ENCODE data around the gene DLL1. TPM values are rescaled to one million over a fixed set of nuclear protein-coding genes. Genes with fewer than 3 reads are reported as not detected.

DLL1 gene
- total RNA-seq, 1 donor from 2014 or later, result 14.6 TPM

DNA sequence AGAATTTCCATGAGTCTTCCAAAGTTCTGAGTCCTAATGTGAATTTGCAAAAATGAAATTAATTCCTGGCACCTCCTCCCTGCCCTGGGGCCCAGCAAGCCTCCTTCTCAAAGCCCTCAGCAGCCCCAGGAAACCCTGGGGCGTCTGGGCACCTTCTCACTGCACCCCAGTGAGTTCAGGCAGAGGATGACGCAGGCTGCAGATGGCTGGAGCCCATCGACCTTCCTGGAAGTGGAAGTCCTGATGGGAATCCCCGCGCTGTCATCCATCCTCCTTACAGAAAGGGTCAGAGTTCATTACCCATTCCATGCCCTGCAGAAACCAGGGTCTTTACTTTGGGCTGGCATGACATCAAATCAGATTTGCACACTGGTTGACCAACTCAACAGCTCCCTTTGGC lies 31.6 kb downstream of the DLL1 start:
- Histone ChIP-seq H3K36me3 (no peaks in the 10 kb centered on the region), H3K27ac (no peak overlapping the region), H3K27me3 (peaks cover 6% of the 10 kb centered on the region), H3K9me3 (no peaks in the 10 kb centered on the region), H3K4me1 (no peaks in the 10 kb centered on the region), H3K4me3 (no peak overlapping the region)
- TF ChIP-seq, protein P1, sequence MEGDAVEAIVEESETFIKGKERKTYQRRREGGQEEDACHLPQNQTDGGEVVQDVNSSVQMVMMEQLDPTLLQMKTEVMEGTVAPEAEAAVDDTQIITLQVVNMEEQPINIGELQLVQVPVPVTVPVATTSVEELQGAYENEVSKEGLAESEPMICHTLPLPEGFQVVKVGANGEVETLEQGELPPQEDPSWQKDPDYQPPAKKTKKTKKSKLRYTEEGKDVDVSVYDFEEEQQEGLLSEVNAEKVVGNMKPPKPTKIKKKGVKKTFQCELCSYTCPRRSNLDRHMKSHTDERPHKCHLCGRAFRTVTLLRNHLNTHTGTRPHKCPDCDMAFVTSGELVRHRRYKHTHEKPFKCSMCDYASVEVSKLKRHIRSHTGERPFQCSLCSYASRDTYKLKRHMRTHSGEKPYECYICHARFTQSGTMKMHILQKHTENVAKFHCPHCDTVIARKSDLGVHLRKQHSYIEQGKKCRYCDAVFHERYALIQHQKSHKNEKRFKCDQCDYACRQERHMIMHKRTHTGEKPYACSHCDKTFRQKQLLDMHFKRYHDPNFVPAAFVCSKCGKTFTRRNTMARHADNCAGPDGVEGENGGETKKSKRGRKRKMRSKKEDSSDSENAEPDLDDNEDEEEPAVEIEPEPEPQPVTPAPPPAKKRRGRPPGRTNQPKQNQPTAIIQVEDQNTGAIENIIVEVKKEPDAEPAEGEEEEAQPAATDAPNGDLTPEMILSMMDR (IDR thresholded peaks at IDR 0.05), result no peak
- intact Hi-C loops (cut with DNase I), result no loop called here
- DNase-seq (no peak), ATAC-seq (no peak)

DNA sequence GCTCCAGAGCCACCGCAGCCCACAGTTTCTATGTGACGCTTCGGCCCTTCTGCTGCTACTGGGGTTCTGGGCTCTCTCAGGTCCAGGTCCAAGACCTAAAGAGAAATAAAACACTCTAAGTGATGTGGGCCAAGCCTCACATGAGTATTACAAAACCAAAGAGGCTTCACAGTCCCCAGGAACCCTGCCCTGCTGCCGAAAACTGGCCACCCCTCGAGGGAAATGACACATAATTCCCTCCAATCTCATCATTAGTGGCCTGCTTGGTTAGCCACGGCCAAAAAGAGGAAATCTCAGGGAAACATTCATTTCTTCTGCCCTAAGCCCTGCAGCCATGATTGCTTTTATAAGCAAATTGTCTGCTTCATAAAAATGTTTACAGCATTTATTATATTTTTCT lies 32.5 kb downstream of the DLL1 start:
- Histone ChIP-seq H3K36me3 (no peaks in the 10 kb centered on the region), H3K27me3 (peaks cover 6% of the 10 kb centered on the region), H3K9me3 (no peaks in the 10 kb centered on the region), H3K27ac (no peak overlapping the region), H3K4me1 (no peaks in the 10 kb centered on the region), H3K4me3 (no peak overlapping the region)
- intact Hi-C loops (cut with DNase I), result no loop called here
- TF ChIP-seq, protein P1 (IDR thresholded peaks at IDR 0.05), result no peak
- ATAC-seq, result no peak
- DNase-seq, result no peak

DNA sequence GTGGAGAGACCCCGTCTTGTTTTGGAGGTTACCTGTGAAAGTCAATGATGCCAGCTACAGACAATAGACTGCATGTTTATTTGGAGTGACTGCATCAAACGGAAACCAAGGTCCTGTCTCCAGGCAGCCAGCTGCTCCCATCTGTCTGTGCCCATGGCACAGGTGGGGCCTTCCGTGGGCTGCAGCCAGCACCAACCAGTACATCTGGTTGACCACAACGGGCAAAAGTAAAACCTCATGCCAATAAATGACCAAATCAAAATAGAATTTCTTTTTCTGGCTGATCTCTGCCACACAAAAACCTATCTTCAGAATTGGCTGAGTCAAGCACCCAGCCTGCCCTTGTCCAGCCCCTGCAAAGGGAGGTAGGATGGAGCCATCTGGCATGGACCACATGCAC lies 33.5 kb downstream of the DLL1 start:
- TF ChIP-seq, protein P1 (IDR thresholded peaks at IDR 0.05), result no peak
- H3K27me3 ChIP-seq, result peaks cover 6% of the 10 kb centered on the region
- H3K36me3 ChIP-seq, result no peaks in the 10 kb centered on the region
- H3K4me1 ChIP-seq, result no peaks in the 10 kb centered on the region
- ATAC-seq (no peak), DNase-seq (no peak)
- H3K9me3 ChIP-seq, result no peaks in the 10 kb centered on the region
- no peak overlapping the region for H3K27ac ChIP-seq
- intact Hi-C loops (cut with DNase I), result no loop called here
- no peak overlapping the region for H3K4me3 ChIP-seq

DNA sequence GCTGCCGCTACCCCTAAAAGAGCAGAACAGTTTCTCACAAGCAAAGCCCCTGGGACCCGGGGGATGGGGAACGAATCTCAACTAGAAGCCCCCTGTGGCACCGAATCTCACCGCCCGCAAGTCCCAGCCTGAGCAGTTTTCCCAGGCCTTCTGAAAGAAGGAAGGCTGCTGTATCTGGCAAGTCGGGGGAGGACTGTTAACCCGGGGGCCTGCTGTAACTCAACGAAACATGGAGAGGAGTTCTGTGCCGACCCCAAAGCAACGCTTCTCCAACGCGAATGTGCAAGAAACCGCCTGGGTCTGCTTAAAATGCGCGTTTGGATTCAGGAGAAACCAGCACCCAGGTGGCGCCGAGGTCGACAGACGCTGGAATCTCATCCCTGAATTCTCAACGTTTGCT lies 34.2 kb downstream of the DLL1 start:
- no peak overlapping the region for H3K27ac ChIP-seq
- H3K27me3 ChIP-seq, result peaks cover 6% of the 10 kb centered on the region
- DNase-seq (no peak), ATAC-seq (no peak)
- intact Hi-C loops (cut with DNase I), result no loop called here
- H3K4me3 ChIP-seq, result no peak overlapping the region
- no peaks in the 10 kb centered on the region for H3K4me1 ChIP-seq
- H3K9me3 ChIP-seq, result no peaks in the 10 kb centered on the region
- TF ChIP-seq, protein P1 (IDR thresholded peaks at IDR 0.05), result no peak
- H3K36me3 ChIP-seq, result no peaks in the 10 kb centered on the region

DNA sequence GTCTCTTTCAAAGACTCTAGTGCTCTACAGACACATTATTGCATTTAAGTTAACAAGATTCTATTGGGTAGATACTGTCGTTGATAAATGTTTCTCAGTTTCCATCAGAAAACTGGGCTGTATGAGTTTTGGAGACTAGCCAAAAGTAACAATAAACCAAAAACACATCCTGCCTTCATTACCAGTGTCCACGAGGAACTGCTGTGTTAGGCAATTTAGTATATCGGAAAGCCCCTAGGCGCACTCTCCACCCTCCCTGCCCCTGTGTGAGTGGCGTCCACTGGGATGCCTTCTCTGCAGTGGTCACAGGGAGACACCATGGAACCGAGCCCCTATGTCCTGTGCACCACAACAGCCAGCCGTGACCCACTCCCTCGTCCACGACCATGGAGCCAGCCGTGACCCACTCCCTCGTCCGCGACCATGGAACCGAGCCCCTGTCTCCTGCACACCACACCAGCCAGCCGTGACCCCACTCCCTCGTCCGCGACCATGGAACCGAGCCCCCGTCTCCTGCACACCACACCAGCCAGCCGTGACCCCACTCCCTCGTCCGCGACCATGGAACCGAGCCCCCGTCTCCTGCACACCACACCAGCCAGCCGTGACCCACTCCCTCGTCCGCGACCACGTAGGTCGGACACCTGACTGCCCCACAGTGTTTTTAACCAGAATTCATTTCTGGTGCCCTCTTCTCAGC lies 35.3 kb downstream of the DLL1 start:
- Histone ChIP-seq H3K36me3 (no peaks in the 10 kb centered on the region), H3K27me3 (peaks cover 6% of the 10 kb centered on the region), H3K4me1 (no peaks in the 10 kb centered on the region), H3K9me3 (no peaks in the 10 kb centered on the region), H3K4me3 (no peak overlapping the region), H3K27ac (no peak overlapping the region)
- no peak for ATAC-seq
- no peak for DNase-seq
- intact Hi-C loops (cut with DNase I), result no loop called here
- TF ChIP-seq, protein P1 (IDR thresholded peaks at IDR 0.05), result no peak

All from upper lobe of right lung (tissue), 1 donor.